GM21717 (cell line): Measurements from ENCODE around the gene ATG4C.
A peak's percentile ranks its signal among the peaks of the same experiment; 100 is the strongest.
"Not testable (repeated sequence)": the region's sequence is repeated elsewhere in the genome, so short reads cannot be mapped to it uniquely, and the experiment has no call there.

Source experiments
- ATAC-seq: cut with Tn5 transposase; IDR thresholded peaks from one replicate; pipeline ENCODE4 v1.9.1; 2021; ENCODE audit warnings: mild to moderate bottlenecking, moderate library complexity; ENCODE audit not compliant: unreplicated experiment

ATG4C gene

DNA sequence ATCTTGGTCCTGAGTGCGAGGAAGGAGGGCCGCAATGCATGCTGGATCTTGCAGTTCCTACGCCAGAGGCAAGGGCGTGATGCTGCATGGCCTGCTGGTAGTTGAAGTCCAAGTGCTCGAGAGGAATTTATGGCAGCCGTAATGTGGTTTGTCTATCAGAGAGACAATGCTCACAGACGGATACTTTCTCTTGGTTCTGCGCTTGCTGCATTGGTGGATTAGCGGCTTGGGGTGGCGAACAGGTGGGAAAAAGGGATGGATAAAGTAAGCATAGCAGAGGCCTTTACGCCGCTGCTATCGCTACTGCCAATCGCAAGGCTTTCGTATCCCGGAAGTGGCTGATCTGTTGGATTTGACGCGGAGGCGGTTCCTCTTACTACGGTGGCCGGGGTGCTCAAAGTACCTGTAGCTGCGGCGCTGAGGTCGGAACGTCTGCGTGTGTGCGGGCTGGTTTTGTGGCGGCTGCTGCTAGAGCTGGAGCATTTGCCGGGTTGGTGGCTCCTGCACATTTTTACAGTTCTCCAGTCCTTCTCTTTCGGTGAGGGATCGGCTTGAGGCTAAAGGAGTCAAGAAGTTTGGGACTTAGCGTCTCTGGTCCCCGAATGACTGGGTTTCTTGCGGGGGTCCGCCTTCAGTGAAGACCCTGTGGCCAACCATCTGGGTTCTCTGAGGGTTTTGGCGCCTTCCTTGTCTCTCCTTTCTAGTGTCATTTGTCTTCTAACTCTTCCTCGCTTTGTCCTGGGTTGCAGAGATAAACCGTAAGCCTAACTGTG lies at the start of gene ATG4C:
ATG4C (plus strand) TSS at position 397 of the 773 bp plus-strand sequence. CDS start 19,655 bp downstream, outside the sequence.
- peak; percentile 97 for ATAC-seq

- ATAC-seq, result no peak
These were observed 48.3 kb upstream of the ATG4C start for GRCh38 chr1:62735491-62736171.

GRCh38 chr1:62740701-62741100 lies 43.2 kb upstream of the ATG4C start:
- not testable (repeated sequence) for ATAC-seq

- no peak for ATAC-seq
These were observed 39.0 kb upstream of the ATG4C start for GRCh38 chr1:62744611-62745577.

DNA sequence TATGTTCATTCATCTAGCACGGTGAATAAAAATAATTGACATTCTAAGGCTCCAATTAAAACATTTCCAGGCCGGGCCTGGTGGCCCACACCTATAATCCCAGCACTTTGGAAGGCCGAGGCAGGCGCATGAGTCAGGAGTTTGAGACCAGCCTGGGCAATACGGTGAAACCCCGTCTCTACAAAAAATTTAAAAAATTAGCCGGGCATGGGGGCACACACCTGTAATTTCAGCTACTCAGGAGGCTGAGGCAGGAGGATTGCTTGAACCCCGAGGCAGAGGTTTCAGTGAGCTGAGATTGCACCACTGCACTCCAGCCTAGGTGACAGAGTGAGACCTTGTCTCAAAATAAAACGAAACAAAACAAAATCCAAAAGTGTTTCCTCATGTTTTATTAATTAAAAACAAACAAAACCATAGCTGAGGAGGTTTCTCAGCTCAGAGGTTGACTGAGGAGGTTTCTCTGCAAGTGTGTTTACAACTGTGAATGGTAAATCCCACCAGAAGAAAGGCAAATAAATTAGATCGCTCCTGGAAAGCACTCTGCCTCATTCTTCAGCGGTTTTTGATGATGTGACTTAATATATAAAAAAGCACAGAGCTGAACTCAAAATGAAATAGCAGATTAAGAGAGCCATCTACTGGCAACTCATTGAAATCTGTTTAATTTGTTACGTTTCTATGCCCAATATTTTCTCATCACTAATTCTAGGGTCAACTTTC lies 37.7 kb upstream of the ATG4C start:
- no peak for ATAC-seq

- ATAC-seq, result no peak
These were observed 37.2 kb upstream of the ATG4C start for GRCh38 chr1:62746809-62747138.

DNA sequence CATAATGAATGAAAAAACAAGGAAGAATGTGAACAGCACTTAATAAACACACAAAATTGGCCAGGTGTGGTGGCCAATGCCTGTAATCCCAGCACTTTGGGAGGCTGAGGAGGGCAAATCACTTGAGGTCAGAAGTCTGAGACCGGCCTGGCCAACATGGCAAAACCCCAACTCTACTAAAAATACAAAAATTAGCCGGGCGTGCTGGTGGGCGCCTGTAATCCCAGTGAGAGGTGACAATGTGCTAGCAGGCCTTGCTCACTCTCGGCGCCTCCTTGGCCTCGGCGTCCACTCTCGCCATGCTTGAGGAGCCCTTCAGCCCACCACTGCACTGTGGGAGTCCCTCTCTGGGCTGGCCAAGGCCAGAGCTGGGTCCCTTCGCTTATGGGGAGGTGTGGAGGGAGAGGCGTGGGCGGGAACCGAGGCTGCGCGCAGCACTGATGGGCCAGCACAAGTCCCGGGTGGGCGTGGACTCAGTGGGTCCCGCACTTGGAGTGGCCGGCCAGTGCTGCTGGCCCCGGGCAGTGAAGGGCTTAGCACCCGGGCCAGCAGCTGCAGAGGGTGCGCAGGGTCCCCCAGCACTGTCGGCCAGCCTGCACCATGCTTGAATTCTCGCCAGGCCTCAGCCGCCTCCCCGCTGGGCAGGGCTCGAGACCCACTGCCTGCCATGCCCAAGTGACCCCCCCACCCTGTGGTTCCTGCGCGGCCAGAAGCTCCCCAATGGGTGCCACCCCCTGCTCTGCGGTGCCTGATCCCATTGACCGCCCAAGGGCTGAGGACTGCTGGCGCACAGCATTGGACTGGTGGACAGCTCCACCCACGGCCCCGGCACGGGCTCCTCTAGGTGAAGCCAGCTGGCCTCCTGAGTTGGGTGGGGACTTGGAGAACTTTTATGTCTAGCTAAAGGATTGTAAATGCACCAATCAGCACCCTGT lies 30.6 kb upstream of the ATG4C start:
- no peak for ATAC-seq

DNA sequence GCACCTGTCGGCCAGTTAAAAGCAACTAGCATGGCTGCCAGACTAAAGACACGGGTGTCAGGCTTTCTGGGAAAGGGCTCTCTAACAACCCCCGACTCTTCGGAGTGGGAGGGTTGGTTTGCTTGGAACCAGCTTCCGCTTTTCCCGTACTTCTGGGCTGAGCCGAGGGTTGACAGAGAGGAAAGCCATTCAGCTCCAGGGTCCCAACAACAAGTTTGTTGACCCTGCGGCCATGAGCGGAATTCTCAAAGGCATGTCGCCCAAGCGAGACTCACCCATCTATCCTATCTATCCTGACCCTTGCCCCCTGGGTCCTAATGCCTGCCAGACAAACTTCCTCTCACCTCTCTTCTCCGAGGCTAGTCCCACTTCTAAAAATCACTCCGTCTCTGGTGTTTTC lies 29.0 kb upstream of the ATG4C start:
- ATAC-seq, result not testable (repeated sequence)

GRCh38 chr1:62756255-62756884 lies 27.6 kb upstream of the ATG4C start:
- ATAC-seq, result not testable (repeated sequence)

GRCh38 chr1:62759232-62759875 lies 24.6 kb upstream of the ATG4C start:
- ATAC-seq, result not testable (repeated sequence)

DNA sequence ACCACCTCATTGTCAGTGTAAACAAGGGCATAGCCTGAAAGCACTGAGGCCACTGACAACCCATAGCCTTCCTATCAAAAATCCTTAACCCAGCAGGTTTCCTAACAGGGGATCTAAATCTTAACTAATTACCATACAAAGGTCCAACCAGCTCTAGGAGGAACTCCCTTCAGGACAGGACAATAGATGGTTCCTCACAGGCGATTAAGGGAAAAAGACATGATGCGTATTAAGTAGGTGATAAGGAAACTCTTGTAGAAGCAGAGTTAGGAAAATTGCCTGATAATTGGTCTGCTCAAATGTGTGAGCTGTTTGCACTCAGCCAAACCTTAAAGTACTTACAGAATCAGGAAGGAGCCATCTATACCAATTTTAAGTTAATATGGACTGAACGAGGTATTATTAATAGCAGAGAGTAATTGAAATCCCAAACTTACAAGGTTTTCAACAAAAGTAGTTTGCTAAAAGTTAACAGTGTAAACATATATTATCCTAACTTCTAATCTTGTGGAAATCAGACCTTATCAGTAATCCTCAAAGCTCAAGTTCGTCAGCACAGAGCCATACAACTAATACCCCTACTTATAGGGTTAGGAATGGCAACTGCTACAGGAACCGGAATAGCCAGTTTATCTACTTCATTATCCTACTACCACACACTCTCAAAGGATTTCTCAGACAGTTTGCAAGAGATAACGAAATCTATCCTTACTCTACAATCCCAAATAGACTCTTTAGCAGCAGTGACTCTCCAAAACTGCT lies 23.7 kb upstream of the ATG4C start:
- ATAC-seq, result not testable (repeated sequence)

DNA sequence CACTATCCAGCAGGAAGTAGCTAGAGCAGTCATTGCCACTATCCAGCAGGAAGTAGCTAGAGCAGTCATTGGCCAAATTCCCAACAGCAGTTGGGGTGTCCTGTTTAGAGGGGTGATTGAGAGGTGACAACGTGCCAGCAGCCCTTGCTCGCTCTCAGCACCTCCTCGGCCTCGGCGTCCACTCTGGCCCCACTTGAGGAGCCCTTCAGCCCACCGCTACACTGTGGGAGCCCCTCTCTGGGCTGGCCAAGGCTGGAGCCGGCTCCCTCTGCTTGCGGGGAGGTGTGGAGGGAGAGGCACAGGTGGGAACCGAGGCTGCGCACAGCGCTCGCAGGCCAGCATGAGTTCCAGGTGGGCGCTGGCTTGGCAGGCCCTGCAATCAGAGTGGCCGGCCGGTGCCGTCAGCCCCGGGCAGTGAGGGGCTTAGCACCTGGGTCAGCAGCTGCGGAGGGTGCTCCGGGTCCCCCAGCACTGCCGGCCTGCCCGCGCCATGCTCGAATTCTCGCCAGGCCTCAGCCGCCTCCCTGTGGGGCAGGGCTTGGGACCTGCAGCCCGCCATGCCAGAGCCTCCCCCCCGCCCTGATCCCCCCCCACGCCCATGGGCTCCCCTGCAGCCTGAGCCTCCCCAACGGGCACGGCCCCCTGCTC lies 22.6 kb upstream of the ATG4C start:
- ATAC-seq, result not testable (repeated sequence)

DNA sequence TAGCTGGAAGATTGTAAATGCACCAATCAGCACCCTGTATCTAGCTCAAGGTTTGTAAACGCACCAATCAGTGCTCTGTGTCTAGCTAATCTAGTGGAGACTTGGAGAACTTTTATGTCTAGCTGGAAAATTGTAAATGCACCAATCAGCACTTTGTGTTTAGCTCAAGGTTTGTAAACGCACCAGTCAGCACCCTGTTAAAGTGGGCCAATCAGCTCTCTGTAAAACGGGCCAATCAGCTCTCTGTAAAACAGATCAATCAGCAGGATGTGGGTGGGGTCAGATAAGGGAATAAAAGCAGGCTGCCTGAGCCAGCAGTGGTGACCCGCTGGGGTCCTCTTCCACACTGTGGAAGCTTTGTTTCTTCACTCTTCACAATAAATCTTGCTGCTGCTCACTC lies 21.9 kb upstream of the ATG4C start:
- ATAC-seq, result not testable (repeated sequence)

- ATAC-seq, result no peak
These were observed 18.0 kb upstream of the ATG4C start for GRCh38 chr1:62765981-62766380.

- ATAC-seq, result not testable (repeated sequence)
These were observed 15.4 kb upstream of the ATG4C start for GRCh38 chr1:62768551-62768950.

GRCh38 chr1:62772607-62773295 lies 11.2 kb upstream of the ATG4C start:
- ATAC-seq, result no peak

- ATAC-seq, result no peak
These were observed 9.9 kb upstream of the ATG4C start for GRCh38 chr1:62774006-62774405.
